SK-N-MC (cell line): ENCODE measurements around the gene PDZRN3.

ENCODE experiments used
- EZH2 ChIP-seq: fragments of 200-600 bp; sonication (generic); IDR thresholded peaks from one replicate; pipeline ENCODE4 v1.6.1; 2017; ENCODE audit warnings: antibody characterized with exemption
- FOXP2 ChIP-seq: optimal IDR thresholded peaks from 2 replicates; pipeline ENCODE3; 2011; ENCODE audit warnings: mild to moderate bottlenecking, moderate library complexity; ENCODE audit not compliant: insufficient read depth; ENCODE audit errors: extremely low read length, control extremely low read depth
- POLR2AphosphoS5 ChIP-seq: IDR thresholded peaks from 2 replicates; pipeline ENCODE4 v1.6.1; 2012; ENCODE audit warnings: mild to moderate bottlenecking, low read depth, low read length, borderline replicate concordance

- no peak for TF ChIP-seq POLR2AphosphoS5
- TF ChIP-seq EZH2, result no peak
- no peak for TF ChIP-seq FOXP2
Observed at GRCh38 chr3:73667889-73668288, 43.1 kb upstream of the PDZRN3 start.
